GM23338 (cell line): ENCODE data around the gene SEC61A1. TPM values are rescaled to one million over a fixed set of nuclear protein-coding genes. Genes with fewer than 3 reads are reported as not detected.

ENCODE experiments used
- ATAC-seq: fragments of 200-7000 bp; cut with Tn5 transposase; 3 replicates; pipeline ENCODE4 v1.9.1; 2020
- DNase-seq: peaks from one replicate; pipeline ENCODE4 v3.0.0-alpha.2; 2015; ENCODE audit warnings: low spot score
- H2AFZ ChIP-seq: fragments of 200-600 bp; sonication (generic); 2 replicates; pipeline ENCODE4 v1.8.0; 2016; ENCODE audit warnings: antibody characterized with exemption, mild to moderate bottlenecking, moderate library complexity
- H3F3A ChIP-seq: fragments of 200-600 bp; sonication (generic); replicated peaks from 2 replicates; pipeline ENCODE4 v1.8.0; 2017; ENCODE audit warnings: antibody characterized with exemption, mixed run types, low read depth
- H3K27ac ChIP-seq: fragments of 200-600 bp; sonication (generic); 2 replicates; pipeline ENCODE4 v1.6.1; 2016; ENCODE audit warnings: low read depth
- H3K27me3 ChIP-seq: fragments of 200-600 bp; sonication (generic); 2 replicates; pipeline ENCODE4 v1.8.0; 2016; ENCODE audit warnings: mild to moderate bottlenecking, mixed run types, moderate library complexity; ENCODE audit not compliant: insufficient read depth
- H3K36me3 ChIP-seq: fragments of 200-600 bp; sonication (generic); 2 replicates; pipeline ENCODE4 v1.8.0; 2016; ENCODE audit warnings: mild to moderate bottlenecking; ENCODE audit not compliant: insufficient read depth
- H3K4me1 ChIP-seq: fragments of 200-600 bp; sonication (generic); 2 replicates; pipeline ENCODE4 v1.8.0; 2016; ENCODE audit warnings: mild to moderate bottlenecking, moderate library complexity; ENCODE audit not compliant: insufficient read depth
- H3K4me2 ChIP-seq: fragments of 200-600 bp; sonication (generic); 2 replicates; pipeline ENCODE4 v1.7.1; 2017; ENCODE audit warnings: mixed run types
- H3K4me3 ChIP-seq: fragments of 200-600 bp; sonication (generic); 2 replicates; pipeline ENCODE4 v1.6.1; 2016; ENCODE audit warnings: mixed run types
- H3K79me2 ChIP-seq: fragments of 200-600 bp; sonication (generic); replicated peaks from 2 replicates; pipeline ENCODE4 v1.8.0; 2017; ENCODE audit warnings: mild to moderate bottlenecking; ENCODE audit not compliant: insufficient read depth
- H3K9me2 ChIP-seq: fragments of 200-600 bp; sonication (generic); 2 replicates; pipeline ENCODE4 v1.8.0; 2017; ENCODE audit not compliant: insufficient read depth
- H4K20me1 ChIP-seq: fragments of 200-600 bp; sonication (generic); replicated peaks from 2 replicates; pipeline ENCODE4 v1.8.0; 2017; ENCODE audit warnings: mild to moderate bottlenecking; ENCODE audit not compliant: insufficient read depth
- H3K27ac Mint-ChIP-seq: 2 replicates; pipeline ENCODE4 v1.8.0; 2020; ENCODE audit warnings: inconsistent platforms, mild to moderate bottlenecking, moderate library complexity, mixed read lengths
- H3K27me3 Mint-ChIP-seq: 3 replicates; pipeline ENCODE4 v1.8.0; 2022; ENCODE audit warnings: low read depth, mild to moderate bottlenecking, moderate library complexity, mixed read lengths, inconsistent platforms; ENCODE audit not compliant: insufficient read depth, poor library complexity
- H3K36me3 Mint-ChIP-seq: 3 replicates; pipeline ENCODE4 v1.8.0; 2021; ENCODE audit warnings: low read depth, mild to moderate bottlenecking, inconsistent platforms, moderate library complexity, mixed read lengths
- H3K4me1 Mint-ChIP-seq: 3 replicates; pipeline ENCODE4 v1.8.0; 2020; ENCODE audit warnings: mild to moderate bottlenecking, inconsistent platforms, mixed read lengths
- H3K4me3 Mint-ChIP-seq: 3 replicates; pipeline ENCODE4 v1.8.0; 2021; ENCODE audit warnings: moderate library complexity, mild to moderate bottlenecking, inconsistent platforms, mixed read lengths
- H3K9me3 Mint-ChIP-seq: 3 replicates; pipeline ENCODE4 v1.8.0; 2020; ENCODE audit warnings: moderate library complexity, mild to moderate bottlenecking, inconsistent platforms, mixed read lengths
- CTCF ChIP-seq, 2 experiments: fragments of 200-600 bp in 1 of 2; sonication (generic) in 1 of 2; conservative IDR thresholded peaks; 2 replicates each; pipeline versions ENCODE4 v1.5.1 to v1.6.1; 2016 to 2017; ENCODE audit warnings: antibody characterized with exemption in 2 of 2, low read depth in 2 of 2, mild to moderate bottlenecking in 2 of 2, moderate library complexity in 1 of 2
- EZH2 ChIP-seq: fragments of 200-600 bp; sonication (generic); IDR thresholded peaks from one replicate; pipeline ENCODE4 v1.8.0; 2017; ENCODE audit warnings: antibody characterized with exemption, mild to moderate bottlenecking, low read depth; ENCODE audit not compliant: unreplicated experiment
- EZH2phosphoT487 ChIP-seq: fragments of 200-600 bp; sonication (generic); IDR thresholded peaks from one replicate; pipeline ENCODE4 v1.8.1; 2018; ENCODE audit warnings: antibody characterized with exemption; ENCODE audit not compliant: unreplicated experiment
- JUNB ChIP-seq: IDR thresholded peaks from one replicate; pipeline ENCODE4 v1.6.1; 2016; ENCODE audit warnings: antibody characterized with exemption; ENCODE audit not compliant: unreplicated experiment
- NANOG ChIP-seq: IDR thresholded peaks from 2 replicates; pipeline ENCODE4 v1.6.1; 2016; ENCODE audit warnings: antibody characterized with exemption, borderline replicate concordance
- POLR2AphosphoS5 ChIP-seq: IDR thresholded peaks from 2 replicates; pipeline ENCODE4 v1.6.1; 2016; ENCODE audit warnings: antibody characterized with exemption, low read depth
- REST ChIP-seq: IDR thresholded peaks from one replicate; pipeline ENCODE4 v1.6.1; 2018; ENCODE audit warnings: antibody characterized with exemption; ENCODE audit not compliant: unreplicated experiment
- ZNF114 ChIP-seq: fragments of 250-450 bp; sonication (Bioruptor Pico); IDR thresholded peaks from 2 replicates; pipeline ENCODE4 v1.5.0; 2020; ENCODE audit warnings: mild to moderate bottlenecking, moderate library complexity
- ZNF331 ChIP-seq: fragments of 250-450 bp; sonication (Bioruptor Pico); IDR thresholded peaks from 2 replicates; pipeline ENCODE4 v1.5.0; 2020; ENCODE audit warnings: low read depth, mild to moderate bottlenecking, moderate library complexity
- polyA plus RNA-seq: library from polyadenylated mRNA; unstranded; fragments of >200 nt; fragmentation: Nextera tagmentation; extraction: Ambion mirVana; gene quantifications from 2 replicates; pipeline ENCODE4 v1.2.1, GENCODE V29; 2016
- total RNA-seq: library from RNA; depleted of rRNA; stranded (reverse); fragments of >200 nt; shearing (Covaris generic); gene quantifications from 2 replicates; pipeline ENCODE4 v1.2.3, GENCODE V29; 2014
- TF ChIP-seq, protein P1 (sequence below): IDR thresholded peaks from 2 replicates; pipeline ENCODE4 v1.6.1; 2016; ENCODE audit warnings: antibody characterized with exemption

Gene SEC61A1
- total and polyA plus RNA-seq, 2 experiments from 2014 or later = 44.8 to 184 TPM

- no peak for DNase-seq
- no peak overlapping the region for H3K4me3 ChIP-seq
- H3K9me3 Mint-ChIP-seq = no peaks in the 10 kb centered on the region
- peaks cover 42% of the 10 kb centered on the region for H3K4me1 ChIP-seq
- H3K4me3 Mint-ChIP-seq = no peak overlapping the region
- peaks cover 58% of the 10 kb centered on the region for H4K20me1 ChIP-seq
- H3K4me1 Mint-ChIP-seq = peaks cover 34% of the 10 kb centered on the region
- TF ChIP-seq, protein P1, sequence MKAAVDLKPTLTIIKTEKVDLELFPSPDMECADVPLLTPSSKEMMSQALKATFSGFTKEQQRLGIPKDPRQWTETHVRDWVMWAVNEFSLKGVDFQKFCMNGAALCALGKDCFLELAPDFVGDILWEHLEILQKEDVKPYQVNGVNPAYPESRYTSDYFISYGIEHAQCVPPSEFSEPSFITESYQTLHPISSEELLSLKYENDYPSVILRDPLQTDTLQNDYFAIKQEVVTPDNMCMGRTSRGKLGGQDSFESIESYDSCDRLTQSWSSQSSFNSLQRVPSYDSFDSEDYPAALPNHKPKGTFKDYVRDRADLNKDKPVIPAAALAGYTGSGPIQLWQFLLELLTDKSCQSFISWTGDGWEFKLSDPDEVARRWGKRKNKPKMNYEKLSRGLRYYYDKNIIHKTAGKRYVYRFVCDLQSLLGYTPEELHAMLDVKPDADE = no peak
- TF ChIP-seq EZH2phosphoT487 = no peak
- H3K27ac Mint-ChIP-seq = no peak overlapping the region
- H3F3A ChIP-seq = 0 out of 2 replicates have a peak, but pooled peaks cover 5% of the 10 kb centered on the region
- H3K27me3 ChIP-seq = no peaks in the 10 kb centered on the region
- H3K36me3 ChIP-seq = peaks cover 41% of the 10 kb centered on the region
- no peaks in the 10 kb centered on the region for H3K27me3 Mint-ChIP-seq
- no peak overlapping the region for H3K4me2 ChIP-seq
- no peak overlapping the region for H3K27ac ChIP-seq
- H3K79me2 ChIP-seq = peaks cover 70% of the 10 kb centered on the region
- no peaks in the 10 kb centered on the region for H3K9me2 ChIP-seq
- ATAC-seq = no peak
- H2AFZ ChIP-seq = no peak overlapping the region
- H3K36me3 Mint-ChIP-seq = peaks cover 91% of the 10 kb centered on the region
Observed at GRCh38 chr3:128103136-128103676, 51.0 kb downstream of the SEC61A1 start.

DNA sequence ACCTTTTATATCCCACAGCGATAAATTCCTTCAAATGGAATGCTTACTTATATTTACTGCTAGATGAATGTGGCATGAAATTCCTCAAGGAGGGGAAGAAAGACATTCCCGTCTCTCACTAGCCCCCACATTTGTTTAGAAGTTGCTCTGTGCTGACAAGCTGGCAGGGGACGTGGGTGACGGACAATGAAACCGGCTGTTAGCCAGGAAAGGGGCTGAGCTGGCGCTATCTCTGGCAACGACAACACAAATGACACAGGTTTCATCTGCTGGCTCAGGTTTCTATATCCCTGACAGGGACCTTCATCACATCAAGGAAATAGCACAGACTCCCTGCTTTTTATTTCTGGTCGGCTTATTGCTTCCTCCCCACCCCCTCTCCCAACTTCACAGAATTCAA lies 55.6 kb downstream of the SEC61A1 start:
- no peak for ATAC-seq
- H3K4me2 ChIP-seq = no peak overlapping the region
- H3K27ac Mint-ChIP-seq = no peak overlapping the region
- peaks cover 49% of the 10 kb centered on the region for H3K36me3 ChIP-seq
- H3K27ac ChIP-seq = peak overlapping the region; percentile 15; the same call in 1 of the 2 replicates
- H3K27me3 ChIP-seq = no peaks in the 10 kb centered on the region
- no peaks in the 10 kb centered on the region; the same call in 1 of the 2 replicates for H3K4me1 ChIP-seq
- peaks cover 88% of the 10 kb centered on the region for H3K79me2 ChIP-seq
- no peak overlapping the region for H3K4me3 ChIP-seq
- no peaks in the 10 kb centered on the region for H3F3A ChIP-seq
- peaks cover 63% of the 10 kb centered on the region for H4K20me1 ChIP-seq
- H3K9me2 ChIP-seq = no peaks in the 10 kb centered on the region
- peaks cover 87% of the 10 kb centered on the region for H3K36me3 Mint-ChIP-seq
- H3K27me3 Mint-ChIP-seq = no peaks in the 10 kb centered on the region
- no peak overlapping the region for H3K4me3 Mint-ChIP-seq
- H3K4me1 Mint-ChIP-seq = no peaks in the 10 kb centered on the region; the same call in 2 of the 3 replicates
- DNase-seq = no peak
- no peaks in the 10 kb centered on the region for H3K9me3 Mint-ChIP-seq
- no peak for TF ChIP-seq ZNF114 (CRISPR knock-in tag)
- no peak for TF ChIP-seq CTCF (conservative IDR thresholded peaks at IDR 0.05; ENCODE audit: low read depth in 2 of 2)
- no peak overlapping the region for H2AFZ ChIP-seq

DNA sequence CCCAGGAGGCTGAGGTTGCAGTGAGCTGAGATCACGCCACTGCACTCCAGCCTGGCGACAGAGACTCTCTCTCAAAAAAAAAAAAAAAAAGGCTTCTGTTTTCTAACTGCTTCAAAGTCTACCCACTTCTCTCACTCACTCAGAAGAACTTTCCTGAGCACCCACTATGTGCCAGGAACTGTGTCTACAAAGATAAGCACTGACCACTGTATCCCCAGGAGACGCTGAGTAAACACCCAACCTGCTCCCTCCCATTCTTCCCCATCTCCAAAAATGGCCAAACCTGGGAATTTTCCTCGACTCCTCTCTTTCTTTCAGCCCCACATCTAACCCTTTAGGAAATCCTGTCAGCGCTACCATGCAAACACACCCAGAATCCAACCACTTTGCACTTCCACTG lies 58.9 kb downstream of the SEC61A1 start:
- H2AFZ ChIP-seq = no peak overlapping the region
- Mint-ChIP-seq H3K9me3 (no peaks in the 10 kb centered on the region), H3K36me3 (peaks cover 83% of the 10 kb centered on the region), H3K4me1 (peaks cover 8% of the 10 kb centered on the region; the same call in 2 of the 3 replicates), H3K4me3 (no peak overlapping the region), H3K27ac (no peak overlapping the region), H3K27me3 (no peaks in the 10 kb centered on the region)
- TF ChIP-seq EZH2 (no peak), REST (no peak), NANOG (no peak), ZNF331 (CRISPR knock-in tag) (no peak), POLR2AphosphoS5 (no peak), CTCF (conservative IDR thresholded peaks at IDR 0.05; ENCODE audit: low read depth in 2 of 2) (no peak), ZNF114 (CRISPR knock-in tag) (no peak), JUNB (no peak)
- no peak overlapping the region for H3K4me2 ChIP-seq
- no peak overlapping the region for H3K27ac ChIP-seq
- H3K27me3 ChIP-seq = no peaks in the 10 kb centered on the region
- H3K79me2 ChIP-seq = peaks cover 88% of the 10 kb centered on the region
- H3K4me1 ChIP-seq = no peaks in the 10 kb centered on the region; the same call in 1 of the 2 replicates
- DNase-seq = no peak
- H3K4me3 ChIP-seq = no peak overlapping the region
- H4K20me1 ChIP-seq = peaks cover 55% of the 10 kb centered on the region
- peaks cover 62% of the 10 kb centered on the region for H3K36me3 ChIP-seq
- no peaks in the 10 kb centered on the region for H3K9me2 ChIP-seq
- ATAC-seq = no peak
- no peaks in the 10 kb centered on the region for H3F3A ChIP-seq
